AG09309 (cell line): Measurements from ENCODE around the gene COPZ2.
"Not testable (repeated sequence)": the region's sequence is repeated elsewhere in the genome, so short reads cannot be mapped to it uniquely, and the experiment has no call there.

Experiments
- DNase-seq: peaks from one replicate; pipeline ENCODE4 v3.0.0-alpha.2; 2010; ENCODE audit warnings: low read depth
- H3K4me3 ChIP-seq: 2 replicates; pipeline ENCODE4 v1.5.1; 2011; ENCODE audit warnings: mild to moderate bottlenecking, low read depth, low read length, moderate library complexity; ENCODE audit not compliant: control insufficient read depth
- CTCF ChIP-seq: IDR thresholded peaks from 2 replicates; pipeline ENCODE4 v1.5.1; 2011; ENCODE audit warnings: mild to moderate bottlenecking, low read depth, low read length, inconsistent platforms; ENCODE audit not compliant: insufficient read depth, control insufficient read depth; ENCODE audit errors: missing control alignments

The COPZ2 gene

GRCh38 chr17:47993964-47994363, 43.6 kb downstream of the COPZ2 start:
- TF ChIP-seq CTCF = no peak
- H3K4me3 ChIP-seq = no peak overlapping the region
- DNase-seq = no peak

- no peak overlapping the region for H3K4me3 ChIP-seq
- DNase-seq = no peak
- TF ChIP-seq CTCF = no peak
These were observed 44.5 kb downstream of the COPZ2 start for GRCh38 chr17:47993031-47993564.

GRCh38 chr17:47992216-47992615, 45.4 kb downstream of the COPZ2 start:
- H3K4me3 ChIP-seq = no peak overlapping the region
- no peak for TF ChIP-seq CTCF
- no peak for DNase-seq

GRCh38 chr17:47990962-47991731, 46.5 kb downstream of the COPZ2 start:
- no peak for TF ChIP-seq CTCF
- no peak overlapping the region for H3K4me3 ChIP-seq
- no peak for DNase-seq

GRCh38 chr17:47989700-47990099, 47.9 kb downstream of the COPZ2 start:
- DNase-seq = no peak
- no peak for TF ChIP-seq CTCF
- no peak overlapping the region for H3K4me3 ChIP-seq

- H3K4me3 ChIP-seq = no peak overlapping the region
- no peak for TF ChIP-seq CTCF
- DNase-seq = no peak
These were observed 48.4 kb downstream of the COPZ2 start for GRCh38 chr17:47989159-47989558.

GRCh38 chr17:47988445-47988844, 49.2 kb downstream of the COPZ2 start:
- H3K4me3 ChIP-seq, DNase-seq: not testable (repeated sequence)
